Measurements from ENCODE around the gene HORMAD2. TPM values are rescaled to one million over a fixed set of nuclear protein-coding genes. Genes with fewer than 3 reads are reported as not detected.

Gene HORMAD2
- polyA plus RNA-seq, 4 donors = not detected

DNA sequence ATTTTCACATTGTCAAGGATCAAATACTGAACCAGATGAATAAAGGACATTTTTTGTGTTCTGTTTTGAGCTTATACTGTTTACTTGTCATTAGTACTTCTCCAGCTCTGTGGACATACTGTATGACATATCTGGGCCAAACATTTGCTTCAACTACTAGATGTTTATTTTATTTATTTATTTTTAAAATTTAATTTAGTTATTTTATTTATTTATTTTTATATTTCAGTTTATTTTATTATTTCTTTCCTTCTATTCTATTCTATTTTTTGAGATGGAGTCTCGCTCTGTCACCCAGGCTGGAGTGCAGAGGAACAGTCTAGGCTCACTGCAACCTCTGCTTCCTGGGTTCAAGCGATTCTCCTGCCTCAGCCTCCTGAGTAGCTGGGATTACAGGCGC is 37.0 kb downstream of the HORMAD2 start:
- DNase-seq (no peak), FAIRE-seq (no peak)
- H3K27me3 ChIP-seq (ENCODE audit: control insufficient read depth in 3 of 3, insufficient read depth in 3 of 3, low read length in 3 of 3) = no peaks in the 10 kb centered on the region
- H3K4me3 ChIP-seq (ENCODE audit: low read depth in 1 of 3, low read length in 3 of 3) = no peak overlapping the region
- no peaks in the 10 kb centered on the region for H3K36me3 ChIP-seq (ENCODE audit: control insufficient read depth in 3 of 3, insufficient read depth in 2 of 3, low read depth in 1 of 3, low read length in 3 of 3)
- H3K9me3 ChIP-seq (ENCODE audit: control insufficient read depth in 2 of 2, insufficient read depth in 1 of 2, low read depth in 1 of 2, low read length in 1 of 2) = no peaks in the 10 kb centered on the region
- peak overlapping the region in 1 of 3 donors; percentile 31 for H3K27ac ChIP-seq (ENCODE audit: low read depth in 1 of 3, low read length in 2 of 3)
- WGBS, 3 donors = 95 to 98% (median 95%) methylated on average over 3 of the region's 3 CpGs
- H3K4me1 ChIP-seq (ENCODE audit: control insufficient read depth in 3 of 3, insufficient read depth in 2 of 3, low read depth in 1 of 3, low read length in 2 of 3) = peaks cover 0 to 17% (median 0%) of the 10 kb centered on the region in 3 donors

DNA sequence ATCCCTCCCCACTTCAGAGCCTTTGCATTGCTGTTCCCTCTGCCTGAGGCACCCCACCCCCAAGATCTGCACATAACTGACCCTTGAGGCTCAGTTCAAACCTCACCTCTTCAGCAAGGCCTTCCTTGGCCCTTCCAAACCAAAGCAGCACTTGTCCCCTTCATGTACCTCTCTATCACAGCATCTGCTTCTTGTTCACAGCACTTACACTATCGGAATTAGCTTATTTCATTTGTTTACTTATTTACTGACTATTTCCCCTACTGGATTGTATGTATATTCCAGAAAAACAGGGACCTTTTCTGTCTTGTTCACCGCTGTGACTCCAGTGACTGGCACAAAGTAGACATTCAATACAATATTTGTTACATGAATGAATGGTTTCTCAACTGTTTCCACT is 38.0 kb downstream of the HORMAD2 start:
- Histone ChIP-seq H3K27me3 (ENCODE audit: control insufficient read depth in 3 of 3, insufficient read depth in 3 of 3, low read length in 3 of 3) (no peaks in the 10 kb centered on the region), H3K4me3 (ENCODE audit: low read depth in 1 of 3, low read length in 3 of 3) (no peak overlapping the region), H3K36me3 (ENCODE audit: control insufficient read depth in 3 of 3, insufficient read depth in 2 of 3, low read depth in 1 of 3, low read length in 3 of 3) (no peaks in the 10 kb centered on the region), H3K27ac (ENCODE audit: low read depth in 1 of 3, low read length in 2 of 3) (no peak overlapping the region), H3K9me3 (ENCODE audit: control insufficient read depth in 2 of 2, insufficient read depth in 1 of 2, low read depth in 1 of 2, low read length in 1 of 2) (no peaks in the 10 kb centered on the region), H3K4me1 (ENCODE audit: control insufficient read depth in 3 of 3, insufficient read depth in 2 of 3, low read depth in 1 of 3, low read length in 2 of 3) (peaks cover 0 to 17% (median 0%) of the 10 kb centered on the region in 3 donors)
- DNase-seq (no peak), FAIRE-seq (no peak)
- 83 to 95% (median 91%) methylated on average over 2 of the region's 2 CpGs for WGBS, 3 donors

DNA sequence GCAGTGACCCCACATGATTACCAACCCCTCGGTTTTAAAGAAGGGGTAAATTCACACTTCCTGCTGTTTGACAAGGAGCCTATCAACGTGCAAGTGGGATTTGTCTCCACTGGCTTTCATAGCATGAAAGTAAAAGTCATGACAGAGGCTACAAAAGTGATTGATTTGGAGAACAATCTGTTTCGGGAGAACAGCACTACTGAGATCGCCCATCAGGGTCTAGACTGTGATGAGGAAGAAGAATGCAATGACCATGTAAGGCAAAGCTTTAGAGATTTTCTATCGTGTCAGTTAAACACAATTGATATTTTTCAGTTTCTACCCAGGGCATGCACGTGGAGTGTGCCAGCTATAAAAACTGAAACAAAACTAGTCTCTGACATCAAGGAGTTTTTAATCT is 41.7 kb downstream of the HORMAD2 start:
- FAIRE-seq = no peak
- DNase-seq = no peak
- Histone ChIP-seq H3K9me3 (ENCODE audit: control insufficient read depth in 2 of 2, insufficient read depth in 1 of 2, low read depth in 1 of 2, low read length in 1 of 2) (no peaks in the 10 kb centered on the region), H3K4me1 (ENCODE audit: control insufficient read depth in 3 of 3, insufficient read depth in 2 of 3, low read depth in 1 of 3, low read length in 2 of 3) (peaks cover 0 to 3% (median 0%) of the 10 kb centered on the region in 3 donors), H3K27me3 (ENCODE audit: control insufficient read depth in 3 of 3, insufficient read depth in 3 of 3, low read length in 3 of 3) (no peaks in the 10 kb centered on the region), H3K36me3 (ENCODE audit: control insufficient read depth in 3 of 3, insufficient read depth in 2 of 3, low read depth in 1 of 3, low read length in 3 of 3) (no peaks in the 10 kb centered on the region), H3K4me3 (ENCODE audit: low read depth in 1 of 3, low read length in 3 of 3) (no peak overlapping the region), H3K27ac (ENCODE audit: low read depth in 1 of 3, low read length in 2 of 3) (no peak overlapping the region)
- WGBS, 3 donors = 35 to 43% (median 38%) methylated on average over 6 of the region's 6 CpGs

DNA sequence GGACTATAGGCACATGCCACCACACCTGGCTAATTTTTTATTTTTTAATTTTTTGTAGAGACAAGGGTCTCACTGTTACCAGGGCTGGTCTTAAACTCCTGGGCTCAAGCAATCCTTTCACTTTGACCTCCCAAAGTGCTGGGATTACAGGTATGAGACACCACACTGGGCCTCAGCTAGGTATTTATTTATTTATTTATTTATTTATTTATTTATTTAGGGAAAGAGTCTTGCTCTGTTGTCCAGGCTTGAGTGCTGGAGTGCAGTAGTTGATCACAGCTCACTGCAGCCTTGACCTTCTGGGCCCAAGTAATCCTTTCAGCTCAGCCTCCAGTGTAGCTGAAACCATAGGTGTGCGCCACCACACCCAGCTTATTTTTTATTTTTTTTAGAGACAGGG is 43.2 kb downstream of the HORMAD2 start:
- DNase-seq = no peak
- Histone ChIP-seq H3K4me1 (ENCODE audit: control insufficient read depth in 3 of 3, insufficient read depth in 2 of 3, low read depth in 1 of 3, low read length in 2 of 3) (no peaks in the 10 kb centered on the region), H3K4me3 (ENCODE audit: low read depth in 1 of 3, low read length in 3 of 3) (no peak overlapping the region), H3K27ac (ENCODE audit: low read depth in 1 of 3, low read length in 2 of 3) (no peak overlapping the region), H3K9me3 (ENCODE audit: control insufficient read depth in 2 of 2, insufficient read depth in 1 of 2, low read depth in 1 of 2, low read length in 1 of 2) (no peaks in the 10 kb centered on the region), H3K36me3 (ENCODE audit: control insufficient read depth in 3 of 3, insufficient read depth in 2 of 3, low read depth in 1 of 3, low read length in 3 of 3) (no peaks in the 10 kb centered on the region), H3K27me3 (ENCODE audit: control insufficient read depth in 3 of 3, insufficient read depth in 3 of 3, low read length in 3 of 3) (no peaks in the 10 kb centered on the region)
- 95 to 100% (median 100%) methylated on average over 1 of the region's 1 CpG for WGBS, 3 donors
- FAIRE-seq = no peak

DNA sequence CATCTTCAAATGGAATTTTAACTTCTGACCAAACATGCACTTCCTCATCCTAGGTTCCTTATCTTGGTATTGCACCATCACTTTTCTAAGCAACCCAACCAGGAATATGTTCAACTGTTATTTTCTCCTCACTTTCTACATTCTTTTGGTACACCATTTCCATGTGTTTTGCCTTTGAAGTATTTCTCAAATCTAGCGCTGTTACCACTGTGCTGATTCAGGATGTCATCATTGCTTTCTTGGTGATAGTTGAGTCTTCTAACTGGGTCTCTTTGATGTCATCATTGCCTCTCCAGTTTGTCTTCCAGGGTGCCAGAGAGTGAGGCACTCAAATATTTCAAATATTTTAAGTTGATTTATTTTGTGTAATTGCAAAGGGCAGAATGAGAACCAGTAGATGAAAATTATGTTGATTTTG is 47.5 kb downstream of the HORMAD2 start:
- no peaks in the 10 kb centered on the region for H3K4me1 ChIP-seq (ENCODE audit: control insufficient read depth in 3 of 3, insufficient read depth in 2 of 3, low read depth in 1 of 3, low read length in 2 of 3)
- no peaks in the 10 kb centered on the region for H3K27me3 ChIP-seq (ENCODE audit: control insufficient read depth in 3 of 3, insufficient read depth in 3 of 3, low read length in 3 of 3)
- H3K36me3 ChIP-seq (ENCODE audit: control insufficient read depth in 3 of 3, insufficient read depth in 2 of 3, low read depth in 1 of 3, low read length in 3 of 3) = no peaks in the 10 kb centered on the region
- H3K9me3 ChIP-seq (ENCODE audit: control insufficient read depth in 2 of 2, insufficient read depth in 1 of 2, low read depth in 1 of 2, low read length in 1 of 2) = no peaks in the 10 kb centered on the region
- H3K27ac ChIP-seq (ENCODE audit: low read depth in 1 of 3, low read length in 2 of 3) = no peak overlapping the region
- no peak overlapping the region for H3K4me3 ChIP-seq (ENCODE audit: low read depth in 1 of 3, low read length in 3 of 3)
- FAIRE-seq (no peak), DNase-seq (no peak)
- WGBS, 3 donors = 93 to 95% (median 94%) methylated on average over 1 of the region's 1 CpG

DNA sequence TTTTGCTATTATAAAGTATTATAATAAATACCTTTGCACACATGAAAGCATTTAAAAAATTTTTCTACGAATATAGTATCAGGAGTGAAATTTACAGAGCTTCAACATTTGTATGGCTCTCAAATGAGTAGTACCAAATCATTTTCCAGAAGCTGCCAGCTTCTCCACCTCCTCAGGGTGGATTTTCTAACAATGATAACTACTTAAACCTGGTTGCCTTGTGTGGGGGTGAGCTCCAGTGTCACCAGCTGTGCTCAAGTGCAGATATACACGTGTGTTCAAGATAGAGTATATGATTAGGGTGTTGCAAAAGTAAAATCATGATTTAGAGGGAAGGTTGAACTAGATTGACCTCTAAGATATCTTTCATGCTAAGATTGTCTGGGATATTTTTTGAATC is 48.2 kb downstream of the HORMAD2 start:
- no peaks in the 10 kb centered on the region for H3K4me1 ChIP-seq (ENCODE audit: control insufficient read depth in 3 of 3, insufficient read depth in 2 of 3, low read depth in 1 of 3, low read length in 2 of 3)
- FAIRE-seq = no peak
- DNase-seq = no peak
- no peaks in the 10 kb centered on the region for H3K27me3 ChIP-seq (ENCODE audit: control insufficient read depth in 3 of 3, insufficient read depth in 3 of 3, low read length in 3 of 3)
- H3K27ac ChIP-seq (ENCODE audit: low read depth in 1 of 3, low read length in 2 of 3) = no peak overlapping the region
- H3K4me3 ChIP-seq (ENCODE audit: low read depth in 1 of 3, low read length in 3 of 3) = no peak overlapping the region
- H3K36me3 ChIP-seq (ENCODE audit: control insufficient read depth in 3 of 3, insufficient read depth in 2 of 3, low read depth in 1 of 3, low read length in 3 of 3) = no peaks in the 10 kb centered on the region
- WGBS, 3 donors = 51 to 71% (median 63%) methylated on average over 2 of the region's 2 CpGs
- no peaks in the 10 kb centered on the region for H3K9me3 ChIP-seq (ENCODE audit: control insufficient read depth in 2 of 2, insufficient read depth in 1 of 2, low read depth in 1 of 2, low read length in 1 of 2)

DNA sequence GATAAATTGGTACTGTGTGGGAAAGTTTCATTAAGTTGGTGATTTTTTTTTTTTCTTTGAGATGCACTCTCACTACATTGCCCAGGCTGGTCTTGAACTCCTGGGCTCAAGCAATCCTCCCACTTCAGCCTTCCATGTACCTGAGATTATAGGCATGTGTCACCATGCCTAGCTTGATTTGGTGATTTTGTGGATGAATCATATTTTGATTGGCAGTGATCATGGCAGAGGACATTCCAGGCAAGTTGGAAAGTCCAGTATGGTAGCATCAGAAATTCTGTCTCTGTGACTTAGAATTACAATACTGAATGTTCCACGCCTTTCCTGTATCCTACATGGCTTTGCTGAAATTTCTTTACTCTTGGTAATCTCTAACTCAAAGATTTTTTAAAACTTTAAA is 49.4 kb downstream of the HORMAD2 start:
- Histone ChIP-seq H3K27me3 (ENCODE audit: control insufficient read depth in 3 of 3, insufficient read depth in 3 of 3, low read length in 3 of 3) (no peaks in the 10 kb centered on the region), H3K4me3 (ENCODE audit: low read depth in 1 of 3, low read length in 3 of 3) (no peak overlapping the region), H3K4me1 (ENCODE audit: control insufficient read depth in 3 of 3, insufficient read depth in 2 of 3, low read depth in 1 of 3, low read length in 2 of 3) (no peaks in the 10 kb centered on the region), H3K27ac (ENCODE audit: low read depth in 1 of 3, low read length in 2 of 3) (no peak overlapping the region), H3K9me3 (ENCODE audit: control insufficient read depth in 2 of 2, insufficient read depth in 1 of 2, low read depth in 1 of 2, low read length in 1 of 2) (no peaks in the 10 kb centered on the region), H3K36me3 (ENCODE audit: control insufficient read depth in 3 of 3, insufficient read depth in 2 of 3, low read depth in 1 of 3, low read length in 3 of 3) (no peaks in the 10 kb centered on the region)
- DNase-seq = no peak
- FAIRE-seq = no peak
- WGBS, 3 donors = 94 to 98% (median 97%) methylated on average over 1 of the region's 1 CpG

DNA sequence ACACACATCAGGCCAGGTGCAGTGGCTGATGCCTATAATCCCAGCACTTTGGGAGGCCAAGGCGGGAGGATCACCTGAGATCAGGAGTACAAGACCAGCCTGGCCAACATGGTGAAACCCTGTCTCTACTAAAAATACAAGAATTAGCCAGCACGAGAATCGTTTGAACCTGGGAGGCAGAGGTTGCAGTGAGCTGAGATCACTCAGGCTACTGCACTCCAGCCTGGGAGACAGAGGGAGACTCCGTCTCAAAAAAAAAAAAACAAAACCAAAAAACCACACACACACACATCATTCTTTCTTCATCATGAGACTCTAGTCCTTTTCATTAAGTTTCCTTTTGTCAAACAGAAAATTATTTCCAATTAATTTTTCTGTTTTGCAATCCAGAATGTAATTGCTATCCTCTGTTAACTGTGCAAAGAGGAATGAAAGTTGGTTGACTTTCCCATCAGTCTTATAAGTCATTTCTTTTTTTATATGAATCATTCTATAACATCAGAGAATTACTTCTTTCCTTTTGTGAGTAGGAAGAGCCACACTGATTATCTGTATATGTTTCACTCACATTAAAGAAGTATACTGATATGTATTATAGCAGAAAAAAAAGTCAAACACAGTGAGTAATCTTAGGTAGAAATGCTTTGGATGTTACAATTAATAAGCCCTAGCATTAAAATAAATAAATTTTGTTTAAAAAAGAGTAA is 52.2 kb downstream of the HORMAD2 start:
- Histone ChIP-seq H3K27me3 (ENCODE audit: control insufficient read depth in 3 of 3, insufficient read depth in 3 of 3, low read length in 3 of 3) (peaks cover 0 to 4% (median 0%) of the 10 kb centered on the region in 3 donors), H3K9me3 (ENCODE audit: control insufficient read depth in 2 of 2, insufficient read depth in 1 of 2, low read depth in 1 of 2, low read length in 1 of 2) (no peaks in the 10 kb centered on the region), H3K36me3 (ENCODE audit: control insufficient read depth in 3 of 3, insufficient read depth in 2 of 3, low read depth in 1 of 3, low read length in 3 of 3) (no peaks in the 10 kb centered on the region), H3K4me1 (ENCODE audit: control insufficient read depth in 3 of 3, insufficient read depth in 2 of 3, low read depth in 1 of 3, low read length in 2 of 3) (no peaks in the 10 kb centered on the region), H3K4me3 (ENCODE audit: low read depth in 1 of 3, low read length in 3 of 3) (no peak overlapping the region), H3K27ac (ENCODE audit: low read depth in 1 of 3, low read length in 2 of 3) (no peak overlapping the region)
- no peak for DNase-seq
- no peak for FAIRE-seq
- WGBS, 3 donors = 68 to 75% (median 74%) methylated on average over 4 of the region's 4 CpGs

DNA sequence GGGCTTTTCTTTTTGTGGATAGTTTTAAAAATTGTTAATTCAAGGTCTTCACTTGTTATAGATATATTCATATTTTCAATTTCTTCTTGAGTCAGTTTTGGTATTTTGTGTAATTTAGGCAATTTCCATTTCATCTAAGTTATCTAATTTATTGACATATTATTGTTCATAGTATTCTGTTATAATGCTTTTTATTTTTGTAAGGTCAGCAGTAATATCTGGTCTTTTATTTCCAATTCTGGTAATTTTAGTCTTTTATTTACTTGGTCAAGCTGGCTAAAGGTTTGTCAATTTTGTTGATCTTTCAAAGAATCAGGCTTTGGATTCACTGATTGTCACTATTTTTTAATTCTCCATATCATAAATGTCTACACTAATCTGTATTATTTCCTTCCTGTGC is 60.1 kb downstream of the HORMAD2 start:
- Histone ChIP-seq H3K27me3 (ENCODE audit: control insufficient read depth in 3 of 3, insufficient read depth in 3 of 3, low read length in 3 of 3) (peaks cover 0 to 3% (median 0%) of the 10 kb centered on the region in 3 donors), H3K9me3 (ENCODE audit: control insufficient read depth in 2 of 2, insufficient read depth in 1 of 2, low read depth in 1 of 2, low read length in 1 of 2) (peaks cover 0 to 18% of the 10 kb centered on the region in 2 donors), H3K4me1 (ENCODE audit: control insufficient read depth in 3 of 3, insufficient read depth in 2 of 3, low read depth in 1 of 3, low read length in 2 of 3) (no peaks in the 10 kb centered on the region), H3K27ac (ENCODE audit: low read depth in 1 of 3, low read length in 2 of 3) (no peak overlapping the region), H3K36me3 (ENCODE audit: control insufficient read depth in 3 of 3, insufficient read depth in 2 of 3, low read depth in 1 of 3, low read length in 3 of 3) (no peaks in the 10 kb centered on the region), H3K4me3 (ENCODE audit: low read depth in 1 of 3, low read length in 3 of 3) (no peak overlapping the region)
- no peak for DNase-seq
- FAIRE-seq = no peak

Data from small intestine (tissue), 7 donors.